NCI-H1694 treated with DMSO at 0.1 percent for 48 hours (cell line): Measurements from ENCODE around the gene ELK3.

Experiments used
- DNase-seq: peaks from one replicate; lab custom pipeline; 2025; lab: John Stamatoyannopoulos, UW

Gene ELK3

GRCh38 chr12:96258104-96258961 lies 64.2 kb downstream of the ELK3 start:
- DNase-seq: peak; percentile 75

- no peak for DNase-seq
These were observed 66.1 kb downstream of the ELK3 start for GRCh38 chr12:96260231-96260630.

DNA sequence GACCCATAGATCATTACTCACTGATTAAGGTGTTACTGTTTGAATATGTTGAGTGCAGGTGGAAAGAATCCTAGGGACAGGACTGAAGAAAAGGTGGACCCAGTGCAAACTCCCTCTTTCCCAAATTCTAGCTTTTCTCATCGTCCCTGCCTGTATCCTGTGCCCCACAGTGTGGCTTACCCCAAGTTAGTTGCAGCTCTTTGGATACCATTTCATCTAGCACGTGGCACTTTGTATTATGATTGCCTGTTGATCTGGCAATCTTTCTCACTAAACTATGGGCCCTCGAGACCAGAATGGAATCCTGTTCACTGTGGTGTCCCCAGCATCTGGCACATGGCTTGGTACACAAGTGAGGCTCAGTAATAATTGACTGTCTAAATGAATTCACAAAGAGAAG lies 66.5 kb downstream of the ELK3 start:
- DNase-seq: no peak

DNA sequence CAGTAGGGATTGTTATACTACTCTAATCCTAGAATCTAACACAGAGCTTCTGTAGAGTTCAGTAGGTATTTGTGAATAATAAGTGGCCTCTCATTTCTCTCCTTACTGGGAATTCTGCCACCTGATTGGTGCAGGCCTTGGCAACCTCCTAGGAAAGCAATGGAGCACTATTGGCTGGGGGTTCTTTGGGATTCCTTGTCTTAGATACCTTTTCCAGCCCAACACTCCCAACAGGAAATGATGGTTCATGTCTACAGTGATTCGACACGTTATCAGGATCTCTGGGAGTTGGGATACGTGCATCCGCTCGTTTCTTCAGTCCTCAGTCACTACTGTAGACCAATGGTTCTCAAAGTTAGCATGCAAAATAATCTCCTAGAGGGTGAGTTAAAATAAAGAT lies 67.4 kb downstream of the ELK3 start:
- no peak for DNase-seq

DNA sequence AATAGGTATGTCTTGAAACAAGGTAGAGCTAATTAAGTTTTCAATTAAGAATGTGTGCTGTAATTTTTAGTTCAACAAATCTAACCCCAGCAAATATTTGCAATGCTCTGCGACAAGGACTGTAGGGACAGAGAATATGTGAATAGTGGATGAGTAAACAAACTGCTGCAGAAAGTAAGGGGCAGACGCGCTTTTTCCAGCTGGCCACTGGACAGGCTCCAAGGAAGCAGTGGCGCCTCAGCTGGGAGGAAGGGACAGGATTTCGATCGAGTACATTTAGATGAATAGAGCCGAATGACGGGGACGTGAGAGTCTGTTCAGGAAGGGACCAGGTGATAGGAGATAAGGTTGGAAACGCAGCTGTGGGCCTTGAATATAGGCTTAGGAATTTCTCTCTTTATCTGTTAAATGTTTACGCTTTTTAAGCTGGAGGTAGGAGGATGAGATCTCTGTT lies 69.3 kb downstream of the ELK3 start:
- DNase-seq: no peak

GRCh38 chr12:96265400-96265799 lies 71.2 kb downstream of the ELK3 start:
- no peak for DNase-seq

GRCh38 chr12:96265836-96266235 lies 71.7 kb downstream of the ELK3 start:
- no peak for DNase-seq

- DNase-seq: no peak
These were observed 72.1 kb downstream of the ELK3 start for GRCh38 chr12:96266238-96266637.

- DNase-seq: no peak
These were observed 77.5 kb downstream of the ELK3 start for GRCh38 chr12:96271469-96272199.

DNA sequence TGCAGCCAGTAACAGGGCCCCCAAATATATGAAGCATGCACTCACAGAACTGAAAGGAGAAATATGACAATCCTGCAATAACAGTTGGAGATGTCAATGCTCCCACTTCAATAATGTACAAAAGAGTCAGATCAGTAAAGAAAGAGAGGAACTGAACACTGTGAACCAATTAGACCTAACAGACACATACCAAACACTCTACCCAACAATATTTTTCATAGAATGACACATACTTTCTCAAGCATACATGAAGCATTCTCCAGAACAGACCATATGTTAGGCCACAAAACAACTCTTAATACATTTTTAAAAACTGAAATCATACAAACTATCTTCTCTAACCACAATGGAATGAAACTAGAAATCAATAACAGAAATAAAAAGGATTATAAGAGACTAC lies 80.2 kb downstream of the ELK3 start:
- DNase-seq: no peak

DNA sequence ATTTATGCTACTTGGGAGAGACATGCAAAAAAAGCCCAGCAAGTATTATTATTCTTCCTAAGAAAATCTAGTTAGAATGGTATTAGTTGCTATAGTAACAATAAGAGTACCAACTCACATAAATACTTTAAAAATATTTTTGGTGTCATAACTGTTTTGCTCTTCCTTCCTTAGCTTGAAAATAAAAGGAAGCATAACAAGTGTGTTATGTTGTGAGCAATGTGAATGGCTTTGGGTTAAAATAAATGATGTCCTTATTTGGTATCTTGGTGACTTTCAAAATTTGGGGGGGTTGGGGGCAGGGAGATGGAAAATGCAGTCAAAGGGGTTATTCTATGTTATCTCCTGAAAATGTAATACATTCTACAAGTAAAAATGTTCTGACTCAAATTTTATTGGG lies 91.0 kb downstream of the ELK3 start:
- DNase-seq: no peak

DNA sequence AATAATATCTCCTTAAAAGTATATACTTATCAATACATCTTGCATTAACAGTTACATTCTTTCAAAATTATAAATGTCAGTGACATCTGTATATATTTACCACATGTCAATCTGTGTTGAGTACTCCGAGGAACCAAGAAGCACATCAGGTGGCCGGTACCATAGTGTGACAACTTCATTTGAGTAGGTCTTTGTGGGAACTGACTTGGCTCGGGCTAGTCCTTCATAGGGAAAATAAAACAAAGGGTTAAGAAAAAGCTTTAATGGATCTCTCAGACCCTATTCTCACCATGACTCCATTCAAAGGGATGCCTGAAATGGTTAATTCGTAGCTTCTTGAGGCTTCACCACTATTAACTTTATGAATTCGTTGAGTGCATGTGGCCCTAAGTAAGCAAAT lies 94.9 kb downstream of the ELK3 start:
- no peak for DNase-seq

- no peak for DNase-seq
These were observed 98.9 kb downstream of the ELK3 start for GRCh38 chr12:96293093-96293492.

DNA sequence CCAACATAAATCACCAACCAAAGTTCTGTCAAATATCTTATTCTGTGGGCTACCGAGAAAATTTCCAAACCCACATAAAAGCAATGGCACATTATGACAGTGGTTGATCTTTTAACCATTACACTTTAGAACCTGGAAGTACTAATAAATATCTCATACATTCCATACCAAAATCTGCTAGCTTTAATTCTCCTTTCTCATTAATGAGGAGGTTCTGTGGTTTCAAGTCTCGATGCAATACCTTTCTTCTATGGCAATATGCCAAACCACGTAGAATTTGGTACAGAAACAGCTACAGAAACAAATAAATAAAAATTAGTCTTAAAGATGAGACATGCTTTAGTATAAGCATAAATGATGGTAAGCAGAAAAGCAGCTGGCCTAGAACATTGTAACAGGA lies 100.7 kb downstream of the ELK3 start:
- DNase-seq: no peak

DNA sequence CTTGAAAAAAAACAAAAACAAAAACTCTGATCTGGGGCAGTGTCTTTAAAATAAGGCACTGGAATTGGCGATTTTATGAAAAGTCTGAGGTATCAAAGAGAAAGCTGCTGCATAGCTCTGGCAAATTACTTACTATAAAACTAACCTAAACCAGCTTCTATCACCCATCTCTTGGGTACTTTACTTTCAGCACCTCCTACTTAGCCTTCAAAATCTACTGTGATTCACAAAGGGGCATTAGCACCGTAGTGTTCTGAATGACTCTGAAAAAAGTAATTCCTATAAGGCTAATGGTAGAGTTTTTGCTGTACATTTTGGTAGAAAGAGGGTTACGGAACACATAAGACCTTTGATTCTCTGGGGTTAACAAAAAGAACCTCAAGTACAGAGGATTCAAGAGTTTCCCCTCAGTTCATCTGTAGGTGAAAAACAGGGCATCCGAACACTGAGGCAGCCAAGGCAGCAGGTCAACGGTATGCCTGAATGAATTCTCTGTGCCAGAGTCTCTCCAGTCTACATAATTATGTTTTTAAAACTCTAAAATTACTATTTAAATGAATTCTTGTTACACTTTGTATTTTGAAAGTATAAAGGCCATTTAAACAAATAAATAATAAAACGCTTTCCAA lies 101.5 kb downstream of the ELK3 start:
- no peak for DNase-seq

GRCh38 chr12:96297504-96297903 lies 103.3 kb downstream of the ELK3 start:
- DNase-seq: no peak

DNA sequence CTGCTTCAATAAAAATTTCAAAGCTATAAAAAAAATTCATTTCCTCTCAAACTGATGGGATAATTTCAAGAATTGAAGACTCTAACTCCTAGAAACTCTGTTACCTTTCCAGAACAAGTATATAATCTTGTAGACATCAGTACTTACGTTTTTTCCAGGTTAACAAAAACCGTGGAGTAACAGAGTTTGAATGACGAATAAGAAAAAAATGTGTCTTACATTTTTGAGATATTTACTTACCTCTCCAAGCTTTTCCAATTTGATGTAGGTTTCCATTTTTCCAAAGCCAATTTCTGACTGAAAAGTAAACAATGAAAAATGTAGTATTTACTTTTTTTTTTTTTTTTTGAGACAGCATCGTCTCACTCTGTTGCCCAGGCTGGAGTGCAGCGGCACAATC lies 105.9 kb downstream of the ELK3 start:
- no peak for DNase-seq

DNA sequence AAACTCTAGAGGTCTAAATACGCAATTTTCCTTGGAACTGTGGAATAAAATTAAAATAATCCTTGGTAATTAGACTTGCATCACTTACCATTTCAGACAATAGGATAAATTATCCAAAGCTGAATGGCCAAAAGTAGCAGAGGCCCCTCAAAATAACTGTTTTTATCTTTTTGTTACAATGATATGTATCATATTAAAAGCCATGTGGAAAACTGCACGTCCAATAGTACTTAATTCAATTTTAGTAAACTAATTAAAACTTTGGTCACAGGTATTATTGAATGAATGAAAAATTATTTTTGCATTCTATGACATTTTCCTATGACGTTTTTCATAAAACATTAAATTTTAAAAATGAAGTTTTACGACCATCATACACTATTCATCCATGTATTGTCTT lies 107.6 kb downstream of the ELK3 start:
- no peak for DNase-seq

- DNase-seq: no peak
These were observed 108.6 kb downstream of the ELK3 start for GRCh38 chr12:96302687-96303310.

DNA sequence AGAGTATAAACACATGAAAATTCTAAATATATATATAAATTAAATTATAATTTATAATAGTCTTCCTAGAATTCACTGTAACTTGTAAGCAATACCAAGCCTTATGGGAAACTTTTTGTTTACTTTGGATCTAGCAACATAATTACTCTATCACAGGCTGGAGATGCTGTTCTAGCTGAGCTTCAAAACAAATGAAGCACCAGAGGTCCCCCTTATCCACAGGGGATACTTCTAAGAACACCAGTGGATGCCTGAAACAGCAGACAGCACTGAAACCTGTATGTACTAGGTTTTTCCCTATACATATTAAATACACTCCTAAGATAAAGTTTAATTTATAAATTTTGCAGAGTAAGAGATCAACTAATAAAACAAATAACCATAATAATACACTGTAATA lies 109.5 kb downstream of the ELK3 start:
- DNase-seq: no peak

- no peak for DNase-seq
These were observed 111.5 kb downstream of the ELK3 start for GRCh38 chr12:96305665-96306064.

DNA sequence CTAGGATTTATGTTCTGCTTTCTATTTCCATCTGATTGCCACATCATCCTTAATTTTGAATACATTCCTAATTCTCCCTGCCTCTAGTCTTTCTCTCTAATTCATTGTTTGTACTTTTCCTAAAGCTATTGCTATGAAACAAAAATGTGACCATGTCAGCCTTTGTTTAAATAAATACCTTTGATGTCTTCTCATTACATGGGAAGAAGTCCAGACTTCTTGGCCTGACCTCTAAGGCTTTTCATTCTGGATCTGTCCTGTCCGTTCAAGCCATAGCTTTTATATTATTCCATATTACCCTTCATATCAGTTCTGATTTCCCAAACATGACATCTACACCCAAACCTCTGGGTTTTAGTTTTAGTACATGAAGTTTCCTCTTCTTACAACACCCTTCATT lies 114.7 kb downstream of the ELK3 start:
- no peak for DNase-seq

- no peak for DNase-seq
These were observed 115.9 kb downstream of the ELK3 start for GRCh38 chr12:96310067-96310466.
